ENCODE results near the gene DHRSX.
"Not testable (repeated sequence)": the region's sequence is repeated elsewhere in the genome, so short reads cannot be mapped to it uniquely, and the experiment has no call there.

DHRSX gene

DNA sequence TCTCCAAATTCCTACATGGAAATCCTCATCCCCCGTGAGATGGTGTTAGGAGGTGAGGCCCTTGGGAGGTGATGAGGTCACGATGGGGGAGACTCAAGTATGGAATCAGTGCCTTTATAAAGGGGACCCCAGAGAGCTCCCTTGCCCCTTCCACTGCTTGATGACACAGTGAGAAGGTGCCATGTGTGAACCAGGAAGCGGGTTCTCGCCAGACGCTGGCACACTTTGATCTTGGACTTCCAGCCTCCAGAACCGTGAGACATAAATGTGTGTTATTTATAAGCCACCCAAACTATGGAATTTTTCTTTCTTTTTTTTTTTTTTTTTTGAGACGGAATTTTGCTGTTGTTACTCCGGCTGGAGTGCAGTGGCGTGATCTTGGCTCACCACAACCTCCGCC lies 237.6 kb downstream of the DHRSX start:
- no peak for DNase-seq (ENCODE audit: low spot score)

- DNase-seq (ENCODE audit: low spot score) = no peak
Measured at GRCh38 chrX:2262668-2263055, 238.1 kb downstream of the DHRSX start.

DNA sequence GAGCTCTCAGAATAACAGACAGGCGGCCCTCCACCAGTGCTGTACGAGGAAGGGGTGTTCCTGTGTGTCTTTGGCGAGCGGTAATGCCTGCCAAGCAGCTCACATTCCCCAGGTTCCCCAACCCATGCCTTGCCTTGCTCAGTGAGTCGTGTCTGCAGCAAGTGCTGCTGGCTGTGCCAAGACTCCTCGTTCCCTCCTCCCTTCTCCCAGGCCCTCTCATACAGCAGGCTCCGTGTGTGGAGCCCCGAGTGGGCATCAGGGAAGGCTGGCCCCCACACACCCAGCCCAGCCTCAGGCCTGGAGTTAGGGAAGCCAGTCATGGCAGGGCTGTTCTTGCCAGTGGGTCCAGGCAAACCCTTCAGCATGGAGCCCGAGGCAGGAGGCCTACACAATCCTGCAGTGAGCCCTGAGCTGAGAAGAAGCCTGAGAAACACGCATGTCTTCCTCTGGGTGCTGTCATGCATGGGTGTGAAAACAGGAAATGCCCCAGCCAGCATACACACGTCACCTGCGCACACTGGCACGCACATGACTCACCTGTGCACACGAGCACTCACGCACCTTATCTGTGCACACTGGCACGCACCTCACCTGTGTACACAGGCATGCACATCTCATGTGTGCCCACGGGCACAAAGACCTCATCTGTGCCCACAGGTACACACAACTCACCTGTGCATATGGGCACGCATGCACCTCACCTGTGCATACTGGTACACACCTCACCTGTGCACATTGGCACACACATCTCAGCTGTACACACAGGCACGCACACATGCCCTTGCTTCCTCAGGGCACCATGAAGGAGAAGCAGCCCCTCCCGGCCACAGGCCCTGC lies 238.7 kb downstream of the DHRSX start:
- no peak for DNase-seq (ENCODE audit: low spot score)

- DNase-seq (ENCODE audit: low spot score) = no peak
Measured at GRCh38 chrX:2252331-2253065, 248.3 kb downstream of the DHRSX start.

GRCh38 chrX:2251211-2251610 lies 249.6 kb downstream of the DHRSX start:
- DNase-seq (ENCODE audit: low spot score) = no peak

DNA sequence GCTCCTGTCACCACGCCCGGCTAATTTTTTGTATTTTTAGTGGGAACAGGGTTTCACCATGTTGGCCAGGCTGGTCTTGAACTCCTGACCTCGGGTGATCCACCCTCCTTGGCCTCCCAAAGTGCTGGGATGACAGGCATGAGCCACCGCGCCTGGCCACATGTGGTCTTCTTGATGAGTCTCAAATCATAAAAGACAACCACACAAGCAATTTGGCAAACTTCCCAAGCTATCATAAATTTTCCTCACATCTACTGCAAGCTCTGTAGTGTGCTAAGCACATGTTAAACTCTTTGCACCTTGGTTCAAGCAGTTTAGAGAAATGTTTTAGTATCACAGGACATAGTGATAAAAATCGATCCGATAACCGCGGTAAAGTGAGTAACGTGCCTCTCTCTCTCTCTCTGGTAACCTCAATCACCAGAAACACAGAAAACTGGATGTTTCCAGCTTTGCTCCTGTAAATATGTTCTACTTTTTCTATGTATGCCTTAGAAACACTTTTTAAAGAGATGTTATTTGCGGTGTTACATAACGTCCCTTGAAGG lies 256.8 kb downstream of the DHRSX start:
- DNase-seq (ENCODE audit: low spot score) = no peak

DNA sequence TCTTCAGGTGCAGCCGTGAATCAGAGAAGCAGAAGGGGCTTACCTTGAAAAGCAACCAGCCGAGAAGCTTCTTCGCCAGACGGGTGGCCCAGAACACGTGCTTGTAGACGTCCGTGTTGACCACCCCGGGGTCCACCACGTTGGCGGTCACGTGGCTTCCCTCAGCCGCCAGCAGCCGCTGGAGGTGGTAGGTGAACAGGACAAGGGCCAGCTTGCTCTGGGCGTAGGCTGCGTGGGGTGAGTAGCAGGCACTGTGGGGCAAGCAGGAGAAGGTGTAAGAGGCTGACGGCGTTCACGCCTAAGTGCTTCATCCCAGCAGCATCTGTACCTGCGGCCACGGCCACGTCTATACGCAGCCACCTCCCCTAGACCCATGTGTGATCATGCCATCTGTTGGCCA lies 257.8 kb downstream of the DHRSX start:
- no peak for DNase-seq (ENCODE audit: low spot score)

DNA sequence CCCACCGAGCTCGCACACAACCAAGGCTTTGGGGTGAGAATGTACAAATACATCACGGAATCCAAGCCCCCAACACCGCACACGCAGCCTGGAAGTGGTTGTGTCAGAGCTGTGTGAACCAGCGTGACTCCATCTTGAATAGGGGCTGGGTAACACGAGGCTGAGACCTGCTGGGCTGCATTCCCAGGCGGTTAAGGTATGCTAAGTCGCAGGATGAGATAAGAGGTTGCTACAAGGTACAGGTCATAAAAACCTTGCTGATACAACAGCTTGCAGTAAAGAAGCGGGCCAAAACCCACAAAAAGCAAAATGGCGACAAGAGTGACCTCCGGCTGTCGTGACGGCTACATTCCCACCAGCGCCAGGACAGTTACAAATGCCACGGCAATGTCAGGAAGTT lies 258.4 kb downstream of the DHRSX start:
- DNase-seq (ENCODE audit: low spot score) = no peak

DNA sequence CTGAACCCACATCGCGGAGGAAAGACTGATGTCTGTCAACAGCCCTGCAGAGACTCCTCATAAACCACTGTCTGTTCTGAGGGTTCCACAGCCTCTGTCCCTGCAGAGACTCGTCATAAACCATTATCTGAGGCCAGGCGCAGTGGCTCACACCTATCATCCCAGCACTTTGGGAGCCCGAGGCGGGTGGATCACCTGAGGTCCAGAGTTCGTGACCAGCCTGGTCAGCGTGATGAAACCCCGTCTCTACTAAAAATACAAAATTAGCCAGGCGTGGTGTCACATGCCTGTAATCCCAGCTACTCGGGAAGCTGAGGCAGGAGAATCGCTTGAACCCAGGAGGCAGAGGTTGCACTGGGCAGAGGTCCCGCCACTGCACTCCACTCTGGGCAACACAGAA lies 259.3 kb downstream of the DHRSX start:
- DNase-seq (ENCODE audit: low spot score) = not testable (repeated sequence)

- not testable (repeated sequence) for DNase-seq (ENCODE audit: low spot score)
Measured at GRCh38 chrX:2240761-2241160, 260.0 kb downstream of the DHRSX start.

- no peak for DNase-seq (ENCODE audit: low spot score)
Measured at GRCh38 chrX:2237976-2238375, 262.8 kb downstream of the DHRSX start.

- DNase-seq (ENCODE audit: low spot score) = no peak
Measured at GRCh38 chrX:2231570-2232192, 269.1 kb downstream of the DHRSX start.

GRCh38 chrX:2230457-2230856 lies 270.3 kb downstream of the DHRSX start:
- DNase-seq (ENCODE audit: low spot score) = no peak

DNA sequence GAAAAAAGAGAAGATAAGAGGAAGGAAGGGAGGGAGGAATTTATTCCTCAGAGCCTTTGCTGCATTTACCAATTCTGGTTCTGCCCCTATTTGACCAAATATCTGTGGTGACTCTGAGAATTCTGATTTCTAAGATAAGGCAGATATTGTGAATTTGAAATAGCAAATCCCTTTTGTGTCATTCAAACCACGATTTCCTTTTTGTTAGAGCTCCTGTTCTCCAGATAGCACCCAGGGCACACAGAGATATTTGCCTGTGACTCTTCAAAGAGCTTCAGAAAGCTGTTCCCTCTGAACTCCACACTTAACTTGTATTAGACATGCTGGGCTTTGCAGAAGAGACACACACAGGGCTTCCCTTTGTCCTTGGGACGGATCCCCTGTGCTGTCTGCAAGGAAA lies 272.2 kb downstream of the DHRSX start:
- DNase-seq (ENCODE audit: low spot score) = no peak

- no peak for DNase-seq (ENCODE audit: low spot score)
Measured at GRCh38 chrX:2226906-2227656, 273.7 kb downstream of the DHRSX start.

DNA sequence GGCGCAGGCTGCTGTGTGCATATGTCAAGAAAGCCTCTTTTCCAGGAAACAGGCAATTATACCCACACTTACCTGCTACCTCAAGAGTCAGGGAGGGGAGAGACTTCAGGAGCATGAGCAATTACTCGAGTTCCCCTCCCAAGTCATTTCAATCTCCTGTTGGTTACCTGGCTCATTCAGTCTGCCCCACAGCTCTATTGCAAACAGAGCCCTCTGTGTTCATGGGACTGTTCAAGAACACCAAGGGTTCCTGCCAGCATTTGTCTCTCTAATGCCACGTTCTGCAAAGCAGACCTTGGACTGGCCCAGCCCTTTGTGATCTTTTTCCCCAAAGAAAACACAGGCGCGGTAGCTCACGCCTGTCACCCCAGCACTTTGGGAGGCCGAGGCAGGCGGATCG lies 274.6 kb downstream of the DHRSX start:
- no peak for DNase-seq (ENCODE audit: low spot score)

DNA sequence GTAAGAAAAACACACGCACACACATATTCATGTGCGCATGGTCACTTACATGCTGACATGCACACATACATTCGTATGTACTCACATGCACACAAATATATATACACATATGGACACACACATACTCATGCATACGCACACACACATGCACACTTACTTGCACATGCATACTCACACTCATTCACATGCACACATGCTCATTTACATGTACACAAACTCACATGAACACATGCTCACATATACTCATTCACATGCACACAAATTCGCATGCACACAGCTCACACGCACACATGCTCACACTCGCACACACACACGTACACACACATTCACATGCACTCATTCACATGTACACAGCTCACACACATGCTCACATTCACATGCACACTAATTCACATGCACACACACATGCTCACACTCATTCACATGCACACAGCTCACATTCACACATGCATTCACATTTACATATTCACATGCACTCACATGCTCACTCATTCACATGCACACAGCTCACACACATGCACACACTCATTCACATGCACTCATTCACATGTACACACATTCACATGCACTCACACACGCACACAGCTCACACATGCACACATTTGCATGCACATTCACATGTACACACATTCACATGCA lies 276.1 kb downstream of the DHRSX start:
- DNase-seq (ENCODE audit: low spot score) = no peak

DNA sequence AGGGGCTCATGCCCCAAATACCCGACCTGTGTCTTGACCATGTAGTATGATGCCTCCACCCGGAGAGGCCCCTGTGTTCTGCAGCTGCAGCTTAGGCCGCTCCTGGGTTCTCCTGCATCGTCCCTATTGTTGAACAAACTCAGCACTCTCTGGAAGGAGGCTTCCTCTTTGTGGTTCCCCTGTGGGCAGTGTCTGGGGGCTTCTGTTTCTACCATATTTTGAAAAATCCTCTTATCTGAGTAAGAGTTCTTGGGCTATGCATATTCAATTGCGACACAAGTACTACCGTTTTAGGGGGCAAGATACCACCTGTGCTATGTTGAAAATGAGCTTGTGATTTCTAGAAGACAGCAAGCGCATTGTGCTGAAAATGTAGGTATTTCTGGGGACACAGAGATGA lies 276.6 kb downstream of the DHRSX start:
- no peak for DNase-seq (ENCODE audit: low spot score)

GRCh38 chrX:2220829-2221567 lies 279.8 kb downstream of the DHRSX start:
- no peak for DNase-seq (ENCODE audit: low spot score)

- DNase-seq (ENCODE audit: low spot score) = no peak
Measured at GRCh38 chrX:2220296-2220695, 280.5 kb downstream of the DHRSX start.
